Mammary epithelial cell (primary cell): Measurements from ENCODE around the gene ADCY5.

Experiments used
- EZH2 ChIP-seq: IDR thresholded peaks from 2 replicates; pipeline ENCODE4 v1.6.1; 2012; ENCODE audit warnings: low read length, inconsistent platforms, borderline replicate concordance
- TF ChIP-seq, protein P1 (sequence below), 2 donors: IDR thresholded peaks in 1 of 2; conservative IDR thresholded peaks in 1 of 2; 2 replicates each; pipeline ENCODE4 v1.5.1; 2011 to 2012; ENCODE audit warnings: inconsistent platforms in 2 of 2, low read length in 2 of 2, mild to moderate bottlenecking in 2 of 2, control low read depth in 1 of 2, low read depth in 1 of 2; ENCODE audit not compliant: insufficient read depth in 1 of 2; ENCODE audit errors: extremely low read depth in 1 of 2

DNA sequence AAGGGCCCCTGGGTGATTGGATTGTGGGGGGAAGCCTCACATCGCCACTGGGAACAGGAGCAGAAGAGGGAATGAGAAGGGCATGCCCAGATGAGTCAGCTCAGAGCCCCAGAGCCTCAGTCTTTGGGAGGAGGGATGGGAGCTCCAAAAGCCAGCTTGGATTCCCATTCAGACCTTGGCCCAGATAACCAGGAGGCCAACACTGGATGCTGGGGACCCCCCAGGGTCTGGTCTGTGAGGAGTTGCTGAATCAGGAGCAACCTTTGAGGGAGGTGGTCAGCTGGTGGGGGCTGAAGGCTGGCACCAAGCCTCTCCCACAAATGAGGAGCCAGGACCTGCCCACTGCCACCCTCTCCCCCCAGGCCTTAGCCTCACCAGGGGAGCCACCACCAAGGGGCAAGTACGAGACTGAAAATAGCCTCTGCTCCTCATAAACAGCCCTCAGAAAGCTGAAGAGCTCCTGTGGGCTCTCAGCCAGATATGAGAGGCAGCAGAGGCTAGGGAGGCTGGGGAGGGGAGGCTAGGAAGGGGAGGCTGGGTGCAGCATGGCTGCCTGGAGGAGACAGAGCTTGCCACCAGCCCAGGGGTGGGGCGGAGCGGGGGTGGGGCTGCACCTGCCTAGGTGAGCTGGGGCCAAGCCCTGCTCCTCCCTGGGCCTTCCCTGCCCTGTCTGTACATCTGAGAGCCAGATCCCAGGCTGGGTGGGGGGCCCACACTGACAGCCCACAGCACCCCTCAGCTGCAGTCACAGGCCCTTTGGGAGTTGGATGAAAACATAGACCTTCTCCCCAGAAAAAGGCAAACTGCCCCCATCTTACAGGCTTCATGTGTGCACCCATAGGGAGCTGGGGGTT lies 147.3 kb downstream of the ADCY5 start:
- TF ChIP-seq, protein P1, sequence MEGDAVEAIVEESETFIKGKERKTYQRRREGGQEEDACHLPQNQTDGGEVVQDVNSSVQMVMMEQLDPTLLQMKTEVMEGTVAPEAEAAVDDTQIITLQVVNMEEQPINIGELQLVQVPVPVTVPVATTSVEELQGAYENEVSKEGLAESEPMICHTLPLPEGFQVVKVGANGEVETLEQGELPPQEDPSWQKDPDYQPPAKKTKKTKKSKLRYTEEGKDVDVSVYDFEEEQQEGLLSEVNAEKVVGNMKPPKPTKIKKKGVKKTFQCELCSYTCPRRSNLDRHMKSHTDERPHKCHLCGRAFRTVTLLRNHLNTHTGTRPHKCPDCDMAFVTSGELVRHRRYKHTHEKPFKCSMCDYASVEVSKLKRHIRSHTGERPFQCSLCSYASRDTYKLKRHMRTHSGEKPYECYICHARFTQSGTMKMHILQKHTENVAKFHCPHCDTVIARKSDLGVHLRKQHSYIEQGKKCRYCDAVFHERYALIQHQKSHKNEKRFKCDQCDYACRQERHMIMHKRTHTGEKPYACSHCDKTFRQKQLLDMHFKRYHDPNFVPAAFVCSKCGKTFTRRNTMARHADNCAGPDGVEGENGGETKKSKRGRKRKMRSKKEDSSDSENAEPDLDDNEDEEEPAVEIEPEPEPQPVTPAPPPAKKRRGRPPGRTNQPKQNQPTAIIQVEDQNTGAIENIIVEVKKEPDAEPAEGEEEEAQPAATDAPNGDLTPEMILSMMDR (conservative IDR thresholded peaks at IDR 0.05 in 1 of 2, IDR thresholded peaks at IDR 0.05 in 1 of 2; ENCODE audit: extremely low read depth in 1 of 2, insufficient read depth in 1 of 2, low read depth in 1 of 2, low read length in 2 of 2) = no peak
- TF ChIP-seq EZH2 = no peak
